ENCODE data around the gene RBM33. TPM values are rescaled to one million over a fixed set of nuclear protein-coding genes. Genes with fewer than 3 reads are reported as not detected.

RBM33 gene
- total RNA-seq, 1 donor from 2014 or later, result 117 TPM

GRCh38 chr7:155741805-155742204 is 97.3 kb downstream of the RBM33 start:
- peaks cover 39% of the 10 kb centered on the region for H3K4me1 Mint-ChIP-seq
- H3K27me3 Mint-ChIP-seq, result no peaks in the 10 kb centered on the region
- H3K27ac Mint-ChIP-seq, result peak overlapping the region; percentile 65
- no peaks in the 10 kb centered on the region for H3K9me3 Mint-ChIP-seq
- intact Hi-C loops (cut with micrococcal nuclease), result no loop called here
- ChIA-PET POLR2A (interaction anchor here (0.7 kb wide), 1 partner anchor 78 kb away, joined by 3 read pairs; no protein-coding TSS in a partner anchor), CTCF (interaction anchor here (12.6 kb wide), 1 partner anchor 144 kb away, joined by 123 read pairs; no protein-coding TSS in a partner anchor)
- TF ChIP-seq CTCF (IDR thresholded peaks at IDR 0.05), result no peak
- no peak overlapping the region for H3K4me3 Mint-ChIP-seq
- ATAC-seq (ENCODE audit: low read depth) (peak; percentile 74), DNase-seq (peak; percentile 31)
- H3K36me3 Mint-ChIP-seq (ENCODE audit: low read depth), result peaks cover 92% of the 10 kb centered on the region

DNA sequence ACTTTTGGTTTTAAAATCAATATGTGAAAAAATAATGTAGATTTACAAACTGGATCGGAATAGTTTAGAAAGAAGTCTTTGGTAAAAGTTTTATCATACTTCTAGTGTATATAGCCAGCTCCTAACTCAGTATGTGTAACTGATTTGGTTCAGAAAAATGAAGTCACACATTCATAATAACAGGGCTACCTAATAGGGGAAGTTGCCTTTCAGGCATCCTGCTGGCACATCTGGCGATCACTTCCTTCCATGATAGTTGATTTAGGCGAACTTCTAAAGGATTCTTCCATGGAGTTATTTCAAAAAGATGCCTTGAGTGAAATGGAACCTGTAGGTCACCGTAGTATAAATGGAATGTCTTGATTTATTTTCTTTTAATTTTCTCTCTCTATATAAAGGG is 98.7 kb downstream of the RBM33 start:
- POLR2A ChIA-PET, result interaction anchor here (0.6 to 1.1 kb wide), 2 partner anchors 52 to 144 kb away, joined by 3 to 5 read pairs; no protein-coding TSS in a partner anchor
- ATAC-seq (ENCODE audit: low read depth) (no peak), DNase-seq (no peak)
- H3K4me3 Mint-ChIP-seq, result no peak overlapping the region
- peaks cover 90% of the 10 kb centered on the region for H3K36me3 Mint-ChIP-seq (ENCODE audit: low read depth)
- peaks cover 42% of the 10 kb centered on the region for H3K4me1 Mint-ChIP-seq
- intact Hi-C loops (cut with micrococcal nuclease), result loop anchor here (1.0 kb wide), 1 partner anchor 13 kb away; no protein-coding TSS in a partner anchor
- H3K9me3 Mint-ChIP-seq, result no peaks in the 10 kb centered on the region
- peak overlapping the region; percentile 46 for H3K27ac Mint-ChIP-seq
- no peak for TF ChIP-seq CTCF (IDR thresholded peaks at IDR 0.05)
- H3K27me3 Mint-ChIP-seq, result no peaks in the 10 kb centered on the region
- CTCF ChIA-PET, result interaction anchor here (1.4 kb wide), 1 partner anchor 144 kb away, joined by 7 read pairs; no protein-coding TSS in a partner anchor

DNA sequence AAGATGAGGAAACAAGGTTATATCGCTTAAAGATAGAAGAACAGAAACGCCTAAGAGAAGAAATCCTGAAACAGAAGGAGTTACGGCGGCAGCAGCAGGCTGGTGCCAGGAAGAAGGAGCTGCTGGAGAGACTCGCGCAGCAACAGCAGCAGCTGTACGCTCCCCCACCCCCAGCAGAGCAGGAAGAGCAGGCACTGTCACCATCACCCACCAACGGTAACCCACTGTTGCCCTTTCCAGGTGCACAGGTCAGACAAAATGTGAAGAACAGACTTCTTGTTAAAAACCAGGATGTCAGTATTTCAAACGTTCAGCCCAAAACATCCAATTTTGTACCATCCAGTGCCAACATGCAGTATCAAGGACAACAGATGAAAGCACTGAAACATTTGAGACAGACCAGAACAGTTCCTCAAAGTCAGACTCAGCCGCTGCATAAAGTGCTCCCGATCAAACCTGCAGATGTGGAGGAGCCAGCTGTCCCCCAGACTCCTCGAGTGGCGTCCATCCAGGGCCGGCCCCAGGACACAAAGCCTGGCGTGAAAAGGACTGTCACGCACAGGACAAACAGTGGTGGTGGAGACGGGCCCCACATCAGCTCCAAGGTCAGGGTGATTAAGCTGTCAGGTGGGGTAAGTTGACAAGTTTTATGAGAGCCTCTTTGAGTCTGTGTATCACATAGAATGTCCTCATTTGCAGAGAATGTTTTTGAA is 100.7 kb downstream of the RBM33 start:
- ChIA-PET CTCF (no interaction called here), POLR2A (no interaction called here)
- ATAC-seq (ENCODE audit: low read depth) (no peak), DNase-seq (no peak)
- Mint-ChIP-seq H3K36me3 (ENCODE audit: low read depth) (peaks cover 88% of the 10 kb centered on the region), H3K27me3 (no peaks in the 10 kb centered on the region), H3K4me1 (peaks cover 53% of the 10 kb centered on the region), H3K9me3 (no peaks in the 10 kb centered on the region), H3K27ac (no peak overlapping the region), H3K4me3 (no peak overlapping the region)
- no peak for TF ChIP-seq CTCF (IDR thresholded peaks at IDR 0.05)
- intact Hi-C loops (cut with micrococcal nuclease), result no loop called here

GRCh38 chr7:155745737-155746136 is 101.3 kb downstream of the RBM33 start:
- Mint-ChIP-seq H3K36me3 (ENCODE audit: low read depth) (peaks cover 83% of the 10 kb centered on the region), H3K4me3 (no peak overlapping the region), H3K27me3 (no peaks in the 10 kb centered on the region), H3K4me1 (peaks cover 56% of the 10 kb centered on the region), H3K27ac (no peak overlapping the region), H3K9me3 (no peaks in the 10 kb centered on the region)
- intact Hi-C loops (cut with micrococcal nuclease), result no loop called here
- ChIA-PET POLR2A (interaction anchor here (0.6 kb wide), 1 partner anchor 35 kb away, joined by 3 read pairs; no protein-coding TSS in a partner anchor), CTCF (interaction anchor here (1.2 to 1.6 kb wide), 2 partner anchors 147 to 148 kb away, joined by 3 to 4 read pairs; no protein-coding TSS in a partner anchor)
- no peak for TF ChIP-seq CTCF (IDR thresholded peaks at IDR 0.05)
- no peak for ATAC-seq (ENCODE audit: low read depth)
- no peak for DNase-seq

DNA sequence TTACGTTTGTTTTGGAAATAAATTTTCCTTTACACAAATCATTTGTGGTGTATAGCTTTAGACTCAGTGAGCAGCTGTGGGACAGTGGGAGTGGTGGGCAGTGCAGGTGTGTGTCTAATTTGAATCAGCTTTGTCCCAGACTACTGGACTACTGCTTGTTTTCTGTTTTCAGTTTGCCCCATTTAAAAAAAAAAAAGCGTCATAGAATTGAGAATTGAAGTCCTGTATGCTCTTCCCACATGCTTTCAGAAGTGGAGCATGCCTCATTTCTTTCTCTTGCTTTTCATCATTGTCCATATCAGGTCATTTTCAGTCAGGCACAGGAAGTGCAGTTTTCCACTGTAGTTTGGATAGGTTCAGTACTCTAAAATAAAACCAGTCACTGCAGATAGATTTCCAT is 101.7 kb downstream of the RBM33 start:
- Mint-ChIP-seq H3K4me3 (no peak overlapping the region), H3K27me3 (no peaks in the 10 kb centered on the region), H3K4me1 (peaks cover 53% of the 10 kb centered on the region), H3K9me3 (no peaks in the 10 kb centered on the region), H3K36me3 (ENCODE audit: low read depth) (peaks cover 79% of the 10 kb centered on the region), H3K27ac (peak overlapping the region; percentile 12)
- ATAC-seq (ENCODE audit: low read depth) (no peak), DNase-seq (no peak)
- ChIA-PET POLR2A (interaction anchor here (0.6 kb wide), 1 partner anchor 36 kb away, joined by 3 read pairs; no protein-coding TSS in a partner anchor), CTCF (interaction anchor here (1.2 to 1.6 kb wide), 2 partner anchors 147 to 149 kb away, joined by 3 to 4 read pairs; no protein-coding TSS in a partner anchor)
- TF ChIP-seq CTCF (IDR thresholded peaks at IDR 0.05), result no peak
- intact Hi-C loops (cut with micrococcal nuclease), result no loop called here
